ENCODE measurements around the gene CDKAL1. TPM values are rescaled to one million over a fixed set of nuclear protein-coding genes. Genes with fewer than 3 reads are reported as not detected.

Gene CDKAL1
- total and polyA plus RNA-seq, 2 of the 8 experiments (the other 6 are each of a cell fraction or from before 2014, with no cell fraction given) = 8.4 to 24.6 TPM

DNA sequence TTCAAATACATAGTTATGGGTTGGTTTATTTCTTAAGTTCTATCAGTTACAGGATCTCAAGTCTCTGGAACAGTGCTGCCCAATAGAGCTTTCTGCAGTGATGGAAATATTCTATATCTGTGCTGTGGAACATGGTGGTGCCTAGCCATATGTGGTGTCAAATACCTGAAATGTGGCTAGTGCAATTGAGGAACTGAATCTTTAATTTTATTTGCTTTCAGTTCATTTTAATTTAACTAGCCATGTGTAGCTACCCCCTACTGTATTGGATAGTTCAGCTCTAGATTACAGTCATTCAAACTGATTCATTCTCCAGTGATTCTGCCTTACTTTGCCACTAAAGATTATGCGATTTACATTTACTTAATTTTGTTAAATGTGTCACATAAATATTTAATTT lies 503.2 kb downstream of the CDKAL1 start (continued):
- no peak for TF ChIP-seq CHD7 (IDR thresholded peaks at IDR 0.05; ENCODE audit: insufficient replicate concordance, low read length)

Data from H1 (cell line).